Small intestine (tissue), 7 donors: ENCODE results near the gene BRD3. TPM values are rescaled to one million over a fixed set of nuclear protein-coding genes. Genes with fewer than 3 reads are reported as not detected.

Experiments used
- DNase-seq, 2 donors: peaks; one replicate each; pipeline versions ENCODE4 v3.0.0 to v3.0.0-alpha.2; 2013
- FAIRE-seq: peaks from 2 replicates; lab custom pipeline; 2012; peaks lifted over from hg19 to GRCh38; lab: Jason Lieb, UNC
- H3K27ac ChIP-seq, 3 donors: one replicate each; pipeline ENCODE4 v1.5.1; 2013; ENCODE audit warnings: low read length in 2 of 3, mild to moderate bottlenecking in 2 of 3, control low read depth in 1 of 3, inconsistent platforms in 1 of 3, low read depth in 1 of 3, moderate library complexity in 1 of 3
- H3K27me3 ChIP-seq, 3 donors: one replicate each; pipeline ENCODE4 v1.6.1; 2013; ENCODE audit warnings: low read length in 3 of 3, inconsistent platforms in 1 of 3; ENCODE audit not compliant: control insufficient read depth in 3 of 3, insufficient read depth in 3 of 3
- H3K36me3 ChIP-seq, 3 donors: one replicate each; pipeline ENCODE4 v1.6.1; 2013; ENCODE audit warnings: low read length in 3 of 3, inconsistent platforms in 1 of 3, low read depth in 1 of 3, mild to moderate bottlenecking in 1 of 3, moderate library complexity in 1 of 3; ENCODE audit not compliant: control insufficient read depth in 3 of 3, insufficient read depth in 2 of 3
- H3K4me1 ChIP-seq, 3 donors: one replicate each; pipeline ENCODE4 v1.6.1; 2013; ENCODE audit warnings: low read length in 2 of 3, inconsistent platforms in 1 of 3, low read depth in 1 of 3, mild to moderate bottlenecking in 1 of 3, moderate library complexity in 1 of 3; ENCODE audit not compliant: control insufficient read depth in 3 of 3, insufficient read depth in 2 of 3
- H3K4me3 ChIP-seq, 3 donors: one replicate each; pipeline ENCODE4 v1.5.1; 2013; ENCODE audit warnings: low read length in 3 of 3, control low read depth in 1 of 3, inconsistent platforms in 1 of 3, low read depth in 1 of 3, mild to moderate bottlenecking in 1 of 3, moderate library complexity in 1 of 3
- H3K9me3 ChIP-seq, 2 donors: one replicate each; pipeline ENCODE4 v1.6.1; 2013; ENCODE audit warnings: low read depth in 1 of 2, low read length in 1 of 2; ENCODE audit not compliant: control insufficient read depth in 2 of 2, insufficient read depth in 1 of 2
- WGBS, 3 donors: extraction: QIAGEN DNeasy Blood & Tissue Kit; methylation state at CpG; one replicate each; pipeline ENCODE4 v1.1.7; 2013; 5-methylcytosine and 5-hydroxymethylcytosine counted together
- polyA plus RNA-seq, 4 donors: library from polyadenylated mRNA; stranded (reverse) in 3 of 4; unstranded in 1 of 4; fragments of 200-250 nt in 3 of 4; fragments of 120-200 nt in 1 of 4; gene quantifications; one replicate each; pipeline versions ENCODE4 v1.2.1 to v1.2.3, GENCODE V29; 2013
- donor health status: healthy with polysubstance abuse.
- donor health status: control.
- donor health status: control.
- donor health status: Bipolar disorder and iron deficiency.
- donor health status: healthy.

BRD3 gene
- polyA plus RNA-seq, 4 donors = 4.3 to 23.9 (median 8.5) TPM

DNA sequence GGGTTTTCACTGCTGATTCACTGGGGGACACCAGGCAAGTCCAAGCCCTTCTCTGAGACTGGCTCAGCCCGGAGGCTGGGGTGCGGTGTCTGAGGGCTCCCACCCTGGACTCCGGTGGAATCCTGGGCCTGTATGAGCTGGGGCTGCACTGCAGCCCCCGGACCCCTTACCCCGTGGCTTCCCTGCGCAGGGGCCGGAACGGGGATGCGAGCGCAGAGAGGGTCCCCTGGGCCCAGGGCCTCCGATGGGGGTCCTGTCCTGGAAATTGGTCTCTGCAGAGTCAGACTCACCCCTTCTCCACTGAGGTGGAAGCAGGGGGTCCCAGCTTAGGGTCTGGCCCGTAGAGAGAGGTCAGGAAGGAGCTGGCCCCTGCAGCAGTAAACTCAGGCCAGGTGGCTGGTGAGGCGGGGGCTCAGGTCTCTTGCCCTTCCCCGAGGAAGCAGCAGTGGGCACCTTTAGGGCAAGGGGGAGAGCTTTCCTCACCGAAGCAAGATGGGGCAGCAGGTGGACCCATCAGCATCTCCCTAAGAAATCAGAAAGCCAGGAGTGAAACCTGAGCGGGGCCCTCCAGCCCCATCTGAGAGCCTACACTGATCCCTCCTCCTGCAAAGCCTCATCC, 74.1 kb downstream of the BRD3 start:
- Histone ChIP-seq H3K9me3 (no peaks in the 10 kb centered on the region), H3K27me3 (no peaks in the 10 kb centered on the region), H3K36me3 (no peaks in the 10 kb centered on the region), H3K4me1 (peaks cover 0 to 28% (median 0%) of the 10 kb centered on the region in 3 donors), H3K4me3 (peak overlapping the region in 2 of 3 donors; percentile 78 to 91), H3K27ac (peak overlapping the region; percentile 5 to 91 (median 91))
- DNase-seq (no peak), FAIRE-seq (no peak)
- WGBS, 3 donors = 38 to 61% (median 53%) methylated on average over 16 of the region's 16 CpGs

DNA sequence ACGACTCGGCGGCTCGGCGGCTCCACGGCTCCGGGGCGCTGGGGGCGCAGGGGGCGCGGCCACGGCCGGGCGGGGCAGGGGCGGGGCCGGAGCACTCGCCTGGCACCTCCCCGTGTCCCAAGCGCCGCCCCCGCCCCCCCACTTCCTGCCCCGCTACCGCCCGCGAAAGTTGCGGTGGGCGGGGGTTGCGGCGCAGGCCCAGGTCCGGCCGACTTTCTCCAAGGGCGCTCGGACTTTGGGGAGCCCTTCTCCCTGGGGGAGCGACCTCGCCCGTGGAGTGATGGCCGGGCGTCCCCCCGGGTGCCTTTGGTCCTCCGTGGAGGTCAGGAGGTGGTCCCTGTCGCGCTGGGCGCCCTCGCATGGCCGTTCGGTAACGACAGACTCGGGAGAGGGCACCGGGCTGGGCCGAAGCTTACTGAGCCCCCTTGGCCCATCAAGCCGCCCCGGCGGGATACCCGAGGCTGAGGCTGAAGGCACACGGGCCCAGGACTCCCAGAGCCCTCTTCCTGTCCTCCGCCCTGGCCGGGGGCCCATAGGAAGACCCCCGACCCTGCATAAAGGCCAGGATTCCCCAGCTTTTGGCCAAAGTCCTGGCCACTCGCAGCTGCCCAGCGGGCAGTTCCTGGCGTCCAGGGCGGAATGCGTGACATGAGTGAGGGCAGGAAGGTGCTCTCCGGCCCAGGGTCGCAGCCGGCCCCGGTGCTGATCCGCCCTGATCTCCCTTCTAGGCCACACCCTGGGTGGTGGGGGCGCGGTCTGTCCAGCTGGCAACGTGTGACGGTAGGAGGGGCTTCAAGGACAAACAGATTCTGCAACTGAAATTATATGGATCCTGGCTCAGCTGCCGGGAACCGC, 74.8 kb downstream of the BRD3 start:
- 0 to 1% (median 1%) methylated on average over 53 to 74 of the region's 74 CpGs for WGBS, 3 donors
- FAIRE-seq (no peak), DNase-seq (peak; percentile 79 to 92)
- Histone ChIP-seq H3K27me3 (no peaks in the 10 kb centered on the region), H3K36me3 (peaks cover 0 to 4% (median 0%) of the 10 kb centered on the region in 3 donors), H3K9me3 (no peaks in the 10 kb centered on the region), H3K27ac (peak overlapping the region; percentile 91 to 99 (median 91)), H3K4me1 (peaks cover 0 to 28% (median 0%) of the 10 kb centered on the region in 3 donors), H3K4me3 (peak overlapping the region; percentile 63 to 91 (median 78))

DNA sequence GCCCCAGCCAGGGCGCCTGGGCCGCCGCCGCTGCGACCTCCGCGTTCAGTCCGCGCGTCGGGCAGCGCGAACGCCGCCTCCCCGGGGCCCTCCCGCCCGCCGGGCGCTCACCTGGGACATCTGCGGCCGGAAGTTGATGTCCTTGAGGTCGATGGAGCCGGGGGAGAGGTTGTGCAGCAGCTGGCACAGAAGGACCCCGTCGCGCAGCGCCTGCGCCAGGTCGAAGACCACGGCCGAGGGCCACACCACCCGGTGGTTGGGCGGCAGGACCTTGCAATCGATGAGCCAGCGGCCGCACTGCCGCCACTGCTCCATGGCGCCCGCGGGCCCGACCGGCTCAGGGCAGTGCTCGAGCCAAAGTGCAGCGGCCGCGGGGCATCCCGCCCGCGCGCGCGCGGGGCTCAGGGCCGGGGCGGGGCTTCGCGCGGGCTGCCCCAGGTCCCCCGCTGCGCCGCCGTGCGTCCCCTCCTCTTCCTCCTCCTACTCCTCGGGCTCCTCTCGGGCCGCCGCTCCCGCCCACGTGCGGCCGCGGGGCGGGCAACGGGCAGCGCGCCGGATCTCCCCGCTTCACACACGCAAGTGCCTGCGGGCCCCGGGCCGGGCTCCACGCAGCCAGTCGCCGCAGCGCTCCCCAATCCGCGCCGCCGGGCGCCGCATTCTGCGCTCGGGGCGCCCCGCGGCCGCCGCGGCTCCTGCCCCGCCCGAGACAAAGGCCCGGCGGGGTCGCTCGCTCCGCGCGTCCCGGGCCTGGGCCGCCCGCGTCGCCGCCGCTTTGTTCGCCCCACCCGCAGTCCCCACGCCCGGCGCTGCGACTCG, 75.7 kb downstream of the BRD3 start, which contains the start of gene VAV2:
VAV2 (minus strand) TSS at position 361 of the 816 bp plus-strand sequence; CDS start at position 315, 46 bp downstream.
- Histone ChIP-seq H3K27ac (peak within 1 kb of the TSS; percentile 91 to 99 (median 97)), H3K27me3 (no peaks in the 10 kb centered on the region), H3K36me3 (peaks cover 0 to 13% (median 0%) of the 10 kb centered on the region in 3 donors), H3K4me1 (peaks cover 0 to 28% (median 0%) of the 10 kb centered on the region in 3 donors), H3K9me3 (no peaks in the 10 kb centered on the region), H3K4me3 (peak within 1 kb of the TSS; percentile 63 to 91 (median 78))
- DNase-seq (peak; percentile 72 to 83), FAIRE-seq (no peak)
- 0 to 1% (median 0%) methylated on average over 38 to 124 of the region's 124 CpGs for WGBS, 3 donors

DNA sequence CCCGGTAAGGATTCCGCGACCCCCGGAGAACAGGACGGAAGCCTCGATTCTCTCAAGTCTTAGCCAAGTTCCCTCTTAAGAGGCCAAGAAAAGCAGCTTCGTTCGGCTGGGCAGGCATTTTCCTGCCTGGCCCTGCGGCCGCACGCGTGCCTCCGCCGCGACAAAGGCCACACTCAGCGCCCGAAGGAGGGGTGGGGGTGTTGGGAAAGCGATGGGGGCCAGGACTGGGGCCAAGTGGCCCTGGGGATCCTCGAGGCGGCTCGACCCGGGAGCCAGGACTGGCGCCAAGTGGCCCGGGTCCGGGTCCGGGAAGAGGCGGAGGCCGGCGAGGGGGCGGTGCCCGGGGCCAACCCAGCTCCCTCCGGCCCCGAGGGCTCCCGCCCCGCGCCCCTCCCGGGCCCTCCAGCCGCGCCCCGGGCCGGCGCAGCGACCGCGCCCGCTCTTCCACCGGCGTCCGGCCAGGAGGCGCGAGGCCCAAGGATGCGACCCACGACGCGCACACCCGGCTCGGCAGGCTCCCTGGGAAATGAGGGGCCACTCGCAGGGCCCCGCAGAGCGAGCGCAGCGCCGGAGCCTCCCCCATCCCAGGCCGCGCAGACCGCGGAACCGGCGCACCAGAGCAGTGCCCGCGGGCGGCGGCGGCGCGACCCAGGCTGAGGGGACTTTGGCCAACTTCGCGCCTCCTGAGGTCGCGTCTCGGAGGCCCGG, 76.5 kb downstream of the BRD3 start:
- peaks cover 0 to 28% (median 0%) of the 10 kb centered on the region in 3 donors for H3K4me1 ChIP-seq
- H3K36me3 ChIP-seq = peaks cover 0 to 17% (median 0%) of the 10 kb centered on the region in 3 donors
- FAIRE-seq = no peak
- DNase-seq = peak; percentile 51 to 75
- 0 to 4% (median 1%) methylated on average over 44 to 82 of the region's 82 CpGs for WGBS, 3 donors
- H3K27ac ChIP-seq = peak overlapping the region; percentile 82 to 99 (median 97)
- H3K9me3 ChIP-seq = no peaks in the 10 kb centered on the region
- no peaks in the 10 kb centered on the region for H3K27me3 ChIP-seq
- H3K4me3 ChIP-seq = peak overlapping the region; percentile 63 to 78 (median 67)

DNA sequence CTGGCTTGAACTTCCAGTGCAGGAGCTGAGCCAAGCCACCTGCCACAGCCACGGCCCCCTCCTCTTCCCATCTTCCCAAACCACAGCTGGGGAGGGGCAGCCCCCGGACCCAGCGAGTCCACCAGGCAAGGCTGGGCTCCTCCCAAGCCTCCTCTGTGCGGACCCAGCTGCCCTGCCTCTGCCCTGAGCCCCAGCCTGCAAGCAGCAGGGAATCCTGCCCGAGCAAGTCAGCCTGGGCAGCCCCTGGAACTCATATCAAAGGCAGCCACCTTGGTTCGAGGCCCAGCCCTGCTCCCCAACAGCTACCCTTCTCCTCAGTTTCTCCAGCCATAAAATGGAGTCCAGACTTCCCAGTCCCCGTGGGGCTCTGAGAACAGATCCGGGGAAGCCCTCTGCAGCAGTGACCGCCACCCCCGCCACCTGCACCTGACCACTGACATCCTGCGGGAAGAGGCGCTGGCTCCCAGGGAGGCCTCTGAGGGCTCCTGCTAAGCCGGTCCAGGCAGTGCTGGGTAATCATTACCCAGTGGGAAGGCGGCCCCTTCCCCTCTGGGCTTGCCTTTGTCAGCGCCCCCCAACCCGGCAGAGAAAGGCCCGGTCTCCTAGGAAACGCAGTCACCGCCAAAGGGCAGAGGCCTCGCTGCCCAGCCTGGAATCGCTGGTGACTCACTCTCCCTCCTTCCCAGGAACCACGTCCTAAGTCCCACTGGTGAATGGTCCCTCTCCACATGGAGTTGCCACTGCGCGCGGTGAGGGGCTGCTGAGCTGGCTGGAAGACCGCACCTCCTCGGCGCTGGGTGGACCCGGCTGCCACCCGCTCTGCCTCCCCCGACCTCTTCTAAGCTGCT, 77.2 kb downstream of the BRD3 start:
- Histone ChIP-seq H3K36me3 (peaks cover 0 to 22% (median 0%) of the 10 kb centered on the region in 3 donors), H3K4me3 (peak overlapping the region; percentile 40 to 78 (median 67)), H3K9me3 (no peaks in the 10 kb centered on the region), H3K27me3 (no peaks in the 10 kb centered on the region), H3K4me1 (peaks cover 0 to 28% (median 0%) of the 10 kb centered on the region in 3 donors), H3K27ac (peak overlapping the region; percentile 82 to 99 (median 97))
- 7 to 27% (median 27%) methylated on average over 29 to 31 of the region's 31 CpGs for WGBS, 3 donors
- FAIRE-seq = no peak
- peak; percentile 83 to 96 for DNase-seq

DNA sequence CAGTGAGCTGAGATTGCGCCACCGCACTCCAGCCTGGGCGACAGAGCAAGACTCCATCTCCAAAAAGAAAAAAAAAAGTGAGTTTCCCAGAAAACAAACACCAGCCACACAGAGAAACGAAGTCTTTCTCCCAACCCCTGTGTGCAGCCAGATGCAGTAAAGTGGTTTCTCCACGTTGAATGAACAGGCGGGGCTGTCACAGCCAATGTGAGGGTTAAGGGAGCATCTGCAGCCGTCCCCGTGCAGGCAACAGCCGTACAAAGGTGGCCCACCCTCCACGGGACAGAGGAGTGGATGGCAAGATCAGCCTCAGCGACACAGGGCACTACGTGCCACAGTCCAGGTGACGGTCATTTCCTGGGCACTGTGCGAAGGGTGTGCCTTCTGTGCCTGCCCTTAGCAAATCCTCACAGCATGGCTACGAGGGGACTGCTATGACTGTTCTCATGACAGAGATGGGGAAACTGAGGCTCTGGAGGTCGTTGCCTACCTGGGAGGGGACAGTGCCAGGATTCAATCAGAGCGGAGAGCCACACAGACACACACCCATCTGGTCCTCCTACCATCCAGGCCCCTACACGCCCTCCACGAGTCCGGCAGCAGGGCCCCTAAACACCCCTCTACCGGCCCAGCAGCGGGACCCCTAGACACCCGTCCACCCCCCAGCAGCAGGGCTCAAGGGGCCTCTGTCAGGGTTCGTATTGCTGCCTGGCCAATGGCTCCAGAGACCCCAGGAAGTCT, 78.0 kb downstream of the BRD3 start:
- H3K27ac ChIP-seq = peak overlapping the region in 2 of 3 donors; percentile 97 to 99
- 60 to 70% (median 62%) methylated on average over 24 of the region's 24 CpGs for WGBS, 3 donors
- no peaks in the 10 kb centered on the region for H3K9me3 ChIP-seq
- FAIRE-seq (no peak), DNase-seq (peak; percentile 31 to 51)
- H3K4me1 ChIP-seq = peaks cover 0 to 30% (median 0%) of the 10 kb centered on the region in 3 donors
- H3K4me3 ChIP-seq = peak overlapping the region in 2 of 3 donors; percentile 67 to 78
- no peaks in the 10 kb centered on the region for H3K27me3 ChIP-seq
- H3K36me3 ChIP-seq = peaks cover 0 to 24% (median 0%) of the 10 kb centered on the region in 3 donors
